Hematopoietic multipotent progenitor cell treated with erythropoietin and hydrocortisone succinate and interleukin-3 and kit ligand, for 4 days (in vitro differentiated cells): Measurements from ENCODE around the gene RBMXL2.
A peak's percentile ranks its signal among the peaks of the same experiment; 100 is the strongest.

Experiments used
- DNase-seq: peaks from one replicate; pipeline ENCODE4 v3.0.0-alpha.2; 2015

The RBMXL2 gene

GRCh38 chr11:7088921-7089320 is at the start of gene RBMXL2:
TSS of gene RBMXL2 (plus strand) at chr11:7088998. CDS start at chr11:7089121, 123 bp downstream.
- no peak for DNase-seq

GRCh38 chr11:7046474-7047175 is 42.2 kb upstream of the RBMXL2 start:
- DNase-seq = no peak

GRCh38 chr11:7050191-7050590 is 38.6 kb upstream of the RBMXL2 start:
- DNase-seq = no peak

- DNase-seq = no peak
Observed at GRCh38 chr11:7056828-7057513, 31.8 kb upstream of the RBMXL2 start.

GRCh38 chr11:7057641-7058040 is 31.2 kb upstream of the RBMXL2 start:
- DNase-seq = no peak

GRCh38 chr11:7060868-7061267 is 27.9 kb upstream of the RBMXL2 start:
- DNase-seq = no peak

- DNase-seq = no peak
Observed at GRCh38 chr11:7062534-7062933, 26.3 kb upstream of the RBMXL2 start.

GRCh38 chr11:7072401-7073028 is 16.3 kb upstream of the RBMXL2 start:
- DNase-seq = no peak

- DNase-seq = peak; percentile 14
Observed at GRCh38 chr11:7077101-7077500, 11.7 kb upstream of the RBMXL2 start.

- no peak for DNase-seq
Observed at GRCh38 chr11:7079545-7080135, 9.2 kb upstream of the RBMXL2 start.

GRCh38 chr11:7080900-7081299 is 7.9 kb upstream of the RBMXL2 start:
- no peak for DNase-seq

GRCh38 chr11:7081441-7081840 is 7.4 kb upstream of the RBMXL2 start:
- no peak for DNase-seq

GRCh38 chr11:7089328-7090251 is 792 bp downstream of the RBMXL2 start:
- no peak for DNase-seq

GRCh38 chr11:7098235-7098832 is 9.5 kb downstream of the RBMXL2 start:
- DNase-seq = peak; percentile 80

GRCh38 chr11:7115780-7116179 is 27.0 kb downstream of the RBMXL2 start:
- DNase-seq = no peak

- DNase-seq = no peak
Observed at GRCh38 chr11:7116370-7116769, 27.6 kb downstream of the RBMXL2 start.

- DNase-seq = no peak
Observed at GRCh38 chr11:7138051-7138450, 49.3 kb downstream of the RBMXL2 start.
